ENCODE data around the gene FGFR3. TPM values are rescaled to one million over a fixed set of nuclear protein-coding genes. Genes with fewer than 3 reads are reported as not detected.
A peak's percentile ranks its signal among the peaks of the same experiment; 100 is the strongest.

FGFR3 gene
- total RNA-seq, 2 experiments from 2014 or later: 0.07 to 1.0 TPM

- DNase-seq: no peak
- ChIA-PET CTCF (interaction anchor here (4.2 kb wide), 1 partner anchor 41 kb away, joined by 20 read pairs; no protein-coding TSS in a partner anchor), POLR2A (interaction anchor here (1.0 to 4.5 kb wide), 3 partner anchors 12 to 40 kb away, joined by 3 to 49 read pairs (median 3); partner anchors contain the start of gene NSD2)
- Mint-ChIP-seq H3K27ac (no peak overlapping the region), H3K4me1 (ENCODE audit: low read depth) (peaks cover 34% of the 10 kb centered on the region), H3K4me3 (peak overlapping the region; percentile 82), H3K9me3 (no peaks in the 10 kb centered on the region), H3K36me3 (ENCODE audit: low read depth) (peaks cover 6% of the 10 kb centered on the region), H3K27me3 (no peaks in the 10 kb centered on the region)
- no peak for ATAC-seq
- TF ChIP-seq, protein P1, sequence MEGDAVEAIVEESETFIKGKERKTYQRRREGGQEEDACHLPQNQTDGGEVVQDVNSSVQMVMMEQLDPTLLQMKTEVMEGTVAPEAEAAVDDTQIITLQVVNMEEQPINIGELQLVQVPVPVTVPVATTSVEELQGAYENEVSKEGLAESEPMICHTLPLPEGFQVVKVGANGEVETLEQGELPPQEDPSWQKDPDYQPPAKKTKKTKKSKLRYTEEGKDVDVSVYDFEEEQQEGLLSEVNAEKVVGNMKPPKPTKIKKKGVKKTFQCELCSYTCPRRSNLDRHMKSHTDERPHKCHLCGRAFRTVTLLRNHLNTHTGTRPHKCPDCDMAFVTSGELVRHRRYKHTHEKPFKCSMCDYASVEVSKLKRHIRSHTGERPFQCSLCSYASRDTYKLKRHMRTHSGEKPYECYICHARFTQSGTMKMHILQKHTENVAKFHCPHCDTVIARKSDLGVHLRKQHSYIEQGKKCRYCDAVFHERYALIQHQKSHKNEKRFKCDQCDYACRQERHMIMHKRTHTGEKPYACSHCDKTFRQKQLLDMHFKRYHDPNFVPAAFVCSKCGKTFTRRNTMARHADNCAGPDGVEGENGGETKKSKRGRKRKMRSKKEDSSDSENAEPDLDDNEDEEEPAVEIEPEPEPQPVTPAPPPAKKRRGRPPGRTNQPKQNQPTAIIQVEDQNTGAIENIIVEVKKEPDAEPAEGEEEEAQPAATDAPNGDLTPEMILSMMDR (IDR thresholded peaks at IDR 0.05): no peak
- intact Hi-C loops (cut with micrococcal nuclease): loop anchor here (10.0 kb wide), 1 partner anchor 47 kb away; no protein-coding TSS in a partner anchor
Measured at GRCh38 chr4:1857931-1858330, 64.8 kb downstream of the FGFR3 start.

Other genes starting within 250 kb of the FGFR3 start
- 1 to 10 TPM; 1.2 to 1.8 TPM for gene FAM53A, start 109.0 kb upstream of the FGFR3 start, total RNA-seq
- 100 to 1,000 TPM; 115 to 117 TPM for gene SLBP, start 81.0 kb upstream of the FGFR3 start, total RNA-seq
- 10 to 100 TPM; 17.8 to 18.2 TPM for gene TMEM129, start 72.0 kb upstream of the FGFR3 start, total RNA-seq
- gene TACC3, start 71.8 kb upstream of the FGFR3 start, total RNA-seq: 100 to 1,000 TPM; 190 to 200 TPM
- 10 to 100 TPM; 49.4 to 53.2 TPM for gene LETM1, start 62.9 kb downstream of the FGFR3 start, total RNA-seq
- gene NSD2, start 78.1 kb downstream of the FGFR3 start, total RNA-seq: 100 to 1,000 TPM; 219 TPM
- 10 to 100 TPM; 43.9 to 46.3 TPM for gene NELFA, start 215.7 kb downstream of the FGFR3 start, total RNA-seq